T-helper 9 cell (primary cell): Measurements from ENCODE around the gene MAP3K20.
"Not testable (repeated sequence)": the region's sequence is repeated elsewhere in the genome, so short reads cannot be mapped to it uniquely, and the experiment has no call there.

Experiments used
- DNase-seq: peaks from one replicate; pipeline ENCODE4 v3.0.0-alpha.2; 2020

The MAP3K20 gene

GRCh38 chr2:173286153-173286809 lies 210.6 kb downstream of the MAP3K20 start:
- DNase-seq = no peak

- no peak for DNase-seq
Observed at GRCh38 chr2:173287594-173287993, 211.9 kb downstream of the MAP3K20 start.

GRCh38 chr2:173288561-173288960 lies 212.9 kb downstream of the MAP3K20 start:
- no peak for DNase-seq

GRCh38 chr2:173290046-173290445 lies 214.4 kb downstream of the MAP3K20 start:
- DNase-seq = no peak

GRCh38 chr2:173290518-173290917 lies 214.9 kb downstream of the MAP3K20 start:
- no peak for DNase-seq

- DNase-seq = no peak
Observed at GRCh38 chr2:173291412-173291811, 215.8 kb downstream of the MAP3K20 start.

GRCh38 chr2:173296235-173296634 lies 220.6 kb downstream of the MAP3K20 start:
- no peak for DNase-seq

- no peak for DNase-seq
Observed at GRCh38 chr2:173298536-173299097, 223.0 kb downstream of the MAP3K20 start.

- no peak for DNase-seq
Observed at GRCh38 chr2:173299764-173300163, 224.1 kb downstream of the MAP3K20 start.

GRCh38 chr2:173300458-173300857 lies 224.8 kb downstream of the MAP3K20 start:
- no peak for DNase-seq

GRCh38 chr2:173301549-173301948 lies 225.9 kb downstream of the MAP3K20 start:
- DNase-seq = not testable (repeated sequence)

- DNase-seq = no peak
Observed at GRCh38 chr2:173305303-173305702, 229.7 kb downstream of the MAP3K20 start.

GRCh38 chr2:173307293-173307692 lies 231.6 kb downstream of the MAP3K20 start:
- DNase-seq = no peak

GRCh38 chr2:173309370-173309769 lies 233.7 kb downstream of the MAP3K20 start:
- DNase-seq = not testable (repeated sequence)

- DNase-seq = no peak
Observed at GRCh38 chr2:173311844-173312606, 236.4 kb downstream of the MAP3K20 start.
